Stromal cell of bone marrow (primary cell): ENCODE results near the gene IL12A.
A peak's percentile ranks its signal among the peaks of the same experiment; 100 is the strongest.

Experiments
- DNase-seq: peaks from one replicate; pipeline ENCODE4 v3.0.0-alpha.2; 2012; ENCODE audit warnings: low read depth

Gene IL12A

DNA sequence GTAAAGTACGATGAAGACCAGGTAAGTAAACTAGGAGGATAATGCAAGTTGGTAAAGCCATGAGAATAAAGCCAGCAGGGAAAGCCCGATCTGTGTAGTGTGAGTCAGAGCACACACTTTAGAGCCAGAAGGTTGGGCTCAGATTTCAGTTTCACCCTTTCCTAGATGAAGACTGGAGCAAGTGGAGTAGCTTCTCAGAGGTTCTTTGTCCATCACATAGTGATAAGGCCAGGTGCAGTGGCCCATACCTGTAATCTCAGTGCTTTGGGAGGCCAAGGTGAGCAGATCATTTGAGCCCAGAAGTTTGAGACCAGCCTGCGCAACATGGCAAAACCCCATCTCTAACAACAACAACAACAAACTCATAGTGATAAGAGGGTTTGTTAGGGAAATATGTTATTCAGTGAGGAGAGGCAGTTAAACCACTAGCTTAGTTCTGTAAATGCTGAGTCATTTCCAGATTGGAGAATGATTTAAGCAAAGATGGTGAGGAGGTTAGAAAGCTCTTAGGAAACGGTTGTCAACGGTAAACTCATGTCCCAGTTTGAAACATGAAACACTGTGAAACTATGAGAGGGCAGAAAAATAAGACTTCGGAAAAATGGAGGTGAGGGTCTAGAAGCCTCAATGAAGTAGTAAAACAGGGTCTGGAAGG is 39.0 kb downstream of the IL12A start:
- peak; percentile 55 for DNase-seq

- DNase-seq, result no peak
Measured at GRCh38 chr3:160035757-160036156, 47.1 kb downstream of the IL12A start.

- DNase-seq, result no peak
Measured at GRCh38 chr3:160038862-160039562, 50.4 kb downstream of the IL12A start.

DNA sequence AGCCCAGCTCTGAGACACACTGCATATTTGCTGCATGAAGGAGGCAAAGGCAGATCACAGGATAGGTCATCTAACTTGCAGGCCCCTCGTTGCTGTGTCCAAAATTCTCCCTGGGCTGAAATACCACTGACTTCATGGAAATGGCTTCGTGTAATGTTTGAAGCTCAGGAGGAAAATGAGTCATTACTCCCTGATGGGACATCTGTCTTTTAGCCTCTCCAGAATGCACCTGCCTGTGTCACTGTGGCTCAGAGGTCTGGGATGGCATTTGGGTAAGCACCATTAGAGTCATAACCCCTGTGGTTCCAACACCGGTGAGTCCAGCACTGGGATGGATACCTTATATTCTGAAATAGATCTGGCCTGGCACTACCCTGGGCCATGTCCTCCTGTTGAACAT is 51.5 kb downstream of the IL12A start:
- DNase-seq, result no peak

DNA sequence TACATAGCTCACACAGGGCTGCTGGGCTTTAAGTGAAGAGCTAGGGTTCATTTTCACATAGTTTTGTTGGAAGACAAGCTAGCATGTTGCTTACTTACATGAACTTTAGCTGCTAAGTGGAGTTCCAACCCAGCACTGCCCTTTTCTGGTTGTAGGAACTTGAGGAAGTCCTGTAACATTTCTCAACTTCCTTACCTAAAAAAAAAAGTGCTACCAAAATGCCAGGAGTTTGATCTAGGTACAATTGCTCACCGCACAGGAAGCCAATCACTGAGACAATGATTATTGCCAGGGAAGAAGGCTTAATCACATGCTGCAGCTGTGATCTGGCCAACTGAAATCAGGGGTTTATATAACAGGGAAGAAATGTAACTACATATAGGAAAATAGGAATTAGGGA is 52.8 kb downstream of the IL12A start:
- DNase-seq, result no peak

- no peak for DNase-seq
Measured at GRCh38 chr3:160044121-160044520, 55.5 kb downstream of the IL12A start.
